CD4-positive, alpha-beta T cell (primary cell): ENCODE results near the gene LDB2. TPM values are rescaled to one million over a fixed set of nuclear protein-coding genes. Genes with fewer than 3 reads are reported as not detected.

Source experiments
- ATAC-seq: fragments of 200-7000 bp; cut with Tn5 transposase; one replicate; pipeline ENCODE4 v1.10.0; 2022; ENCODE audit warnings: mild to moderate bottlenecking; ENCODE audit not compliant: poor library complexity
- CTCF ChIA-PET: fragments of 350-600 bp; sonication (Branson Sonifier 250); formaldehyde crosslinking; loops from one replicate; lab custom pipeline; 2021; ENCODE audit warnings: antibody characterized with exemption, inconsistent platforms; lab: Charles Lee
- POLR2A ChIA-PET: fragments of 350-600 bp; sonication (Branson Sonifier 250); formaldehyde crosslinking; loops from one replicate; lab custom pipeline; 2021; ENCODE audit warnings: antibody characterized with exemption, inconsistent platforms; lab: Charles Lee
- DNase-seq, 14 experiments: peaks; one replicate each; pipeline ENCODE4 v3.0.0-alpha.2; 2013 to 2020; ENCODE audit warnings: mixed read lengths in 2 of 14
- H3K27ac ChIP-seq, 2 donors: one replicate each; pipeline versions ENCODE4 v1.5.1 to v1.7.0; 2013; ENCODE audit warnings: low read length in 2 of 2, low read depth in 1 of 2, mild to moderate bottlenecking in 1 of 2
- H3K27me3 ChIP-seq, 2 experiments: 1 replicate in 1 of 2; 2 replicates in 1 of 2; pipeline versions ENCODE4 v1.6.1 to v1.7.0; 2013; ENCODE audit warnings: low read length in 2 of 2, control low read depth in 1 of 2, mild to moderate bottlenecking in 1 of 2, moderate library complexity in 1 of 2; ENCODE audit not compliant: insufficient read depth in 2 of 2, control insufficient read depth in 1 of 2
- H3K36me3 ChIP-seq: one replicate; pipeline ENCODE4 v1.6.1; 2013; ENCODE audit warnings: low read length, control low read depth; ENCODE audit not compliant: insufficient read depth
- H3K4me1 ChIP-seq: one replicate; pipeline ENCODE4 v1.6.1; 2013; ENCODE audit warnings: low read length, control low read depth; ENCODE audit not compliant: insufficient read depth
- H3K4me3 ChIP-seq: one replicate; pipeline ENCODE4 v1.5.1; 2013; ENCODE audit warnings: mild to moderate bottlenecking, low read length, moderate library complexity
- H3K9me3 ChIP-seq, 2 experiments: 1 replicate in 1 of 2; 2 replicates in 1 of 2; pipeline versions ENCODE4 v1.6.1 to v1.7.0; 2013; ENCODE audit warnings: low read length in 2 of 2, mild to moderate bottlenecking in 2 of 2, control low read depth in 1 of 2, moderate library complexity in 1 of 2; ENCODE audit not compliant: control insufficient read depth in 1 of 2, insufficient read depth in 1 of 2
- H3K27ac Mint-ChIP-seq: one replicate; pipeline ENCODE4 v1.8.0; 2020; ENCODE audit warnings: mixed read lengths
- H3K27me3 Mint-ChIP-seq: one replicate; pipeline ENCODE4 v1.8.0; 2021; ENCODE audit warnings: mixed read lengths
- H3K36me3 Mint-ChIP-seq: one replicate; pipeline ENCODE4 v1.8.0; 2021; ENCODE audit warnings: low read depth, mixed read lengths
- H3K4me1 Mint-ChIP-seq: one replicate; pipeline ENCODE4 v1.8.0; 2021; ENCODE audit warnings: low read depth, mixed read lengths
- H3K4me3 Mint-ChIP-seq: one replicate; pipeline ENCODE4 v1.8.0; 2020; ENCODE audit warnings: mild to moderate bottlenecking, mixed read lengths
- H3K9me3 Mint-ChIP-seq: one replicate; pipeline ENCODE4 v1.8.0; 2020; ENCODE audit warnings: mixed read lengths
- CTCF ChIP-seq: fragments of 200-600 bp; IDR thresholded peaks from one replicate; pipeline ENCODE4 v1.8.0; 2022; ENCODE audit warnings: antibody characterized with exemption, mild to moderate bottlenecking
- intact Hi-C, 2 experiments: fragments of 100-400 bp; cut with DNase I in 1 of 2; cut with micrococcal nuclease in 1 of 2; formaldehyde crosslinking; loops; one replicate each; pipeline versions ENCODE4 v1.15.1 to v1.9.0; 2023 to 2025; cut with DNase I, micrococcal nuclease
- total RNA-seq, 174 experiments: library from RNA in 2 of 174; stranded (reverse) in 2 of 174; gene quantifications; one replicate each; pipeline ENCODE4 v1.2.3 and lab custom pipeline; 2021 to 2026

LDB2 gene
- total RNA-seq, 2 experiments from 2014 or later, result not detected

DNA sequence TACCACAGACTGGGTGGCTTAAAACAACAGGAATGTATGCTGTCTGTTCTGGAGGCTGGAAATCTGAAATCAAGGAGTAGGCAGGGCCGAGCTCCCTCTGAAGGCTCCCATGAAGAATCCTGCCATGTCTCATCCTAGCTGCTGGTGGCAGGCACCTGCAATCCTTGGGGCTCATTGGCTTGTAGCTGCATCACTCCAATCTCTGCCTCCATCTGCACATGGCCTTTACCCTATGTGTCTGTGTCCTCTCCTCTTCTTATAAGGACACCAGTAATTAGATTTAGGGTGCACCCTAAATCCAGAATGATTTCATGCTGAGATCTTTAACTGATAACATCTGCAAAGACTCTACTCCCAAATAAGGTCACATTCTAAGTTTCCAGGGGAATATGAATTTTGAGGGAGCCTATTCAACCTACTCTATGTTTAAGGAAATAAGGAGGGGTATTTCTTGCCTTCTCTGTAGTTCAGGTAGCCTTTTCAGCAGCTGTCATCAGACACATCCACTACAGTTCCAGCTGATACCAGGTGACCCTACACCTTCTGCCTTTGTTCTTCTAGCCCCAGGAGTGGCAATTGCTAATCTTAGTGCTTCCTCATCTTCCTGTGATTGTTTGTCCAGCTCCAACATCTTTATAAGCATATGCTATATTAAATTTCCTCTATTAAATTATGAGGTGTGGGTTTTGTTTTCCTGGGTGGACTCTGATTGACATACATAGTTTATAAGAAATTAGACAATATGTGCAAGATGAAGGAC, 377.1 kb downstream of the LDB2 start:
- intact Hi-C loops, result no loop called here
- Histone ChIP-seq H3K27me3 (no peaks in the 10 kb centered on the region), H3K4me1 (no peaks in the 10 kb centered on the region), H3K36me3 (no peaks in the 10 kb centered on the region), H3K4me3 (no peak overlapping the region), H3K27ac (no peak overlapping the region), H3K9me3 (no peaks in the 10 kb centered on the region)
- DNase-seq (no peak), ATAC-seq (no peak)
- Mint-ChIP-seq H3K4me1 (no peaks in the 10 kb centered on the region), H3K4me3 (no peak overlapping the region), H3K36me3 (no peaks in the 10 kb centered on the region), H3K27me3 (no peaks in the 10 kb centered on the region), H3K27ac (no peak overlapping the region), H3K9me3 (no peaks in the 10 kb centered on the region)
- POLR2A ChIA-PET, result no interaction called here
- no peak for TF ChIP-seq CTCF
- CTCF ChIA-PET, result no interaction called here

DNA sequence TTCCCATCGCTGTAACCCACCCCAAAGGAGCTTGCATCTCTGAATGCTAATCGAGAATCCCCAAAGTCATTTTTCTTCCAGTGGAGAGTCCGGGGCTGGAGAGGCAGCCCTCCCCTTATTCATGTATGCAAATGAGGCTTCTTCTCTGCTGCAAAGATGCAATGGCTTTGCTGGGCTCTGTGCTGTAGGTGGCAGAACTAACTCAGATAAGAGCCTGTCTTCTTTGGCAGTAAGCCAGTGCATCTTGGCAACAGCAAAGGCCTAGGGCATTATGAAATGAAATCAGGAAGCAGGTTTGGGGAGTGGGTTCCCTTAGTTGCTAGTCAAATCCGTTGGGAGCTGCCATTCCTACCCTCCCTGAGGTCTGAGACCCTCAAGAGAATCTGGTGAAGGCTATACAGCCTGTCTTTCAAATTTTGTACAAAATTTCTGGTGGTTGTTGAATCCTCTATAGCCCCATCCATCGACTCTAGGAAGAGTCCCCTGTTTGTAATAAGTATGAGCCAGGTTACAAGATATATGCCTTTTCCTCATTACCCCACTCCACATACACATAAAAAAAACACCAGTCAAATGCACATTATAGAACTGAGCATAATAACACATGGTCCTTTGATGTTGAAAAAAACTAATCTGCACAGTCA, 381.5 kb downstream of the LDB2 start:
- H3K4me1 Mint-ChIP-seq, result no peaks in the 10 kb centered on the region
- H3K27me3 Mint-ChIP-seq, result no peaks in the 10 kb centered on the region
- H3K27ac Mint-ChIP-seq, result no peak overlapping the region
- no peaks in the 10 kb centered on the region for H3K4me1 ChIP-seq
- CTCF ChIA-PET, result no interaction called here
- intact Hi-C loops, result no loop called here
- H3K9me3 Mint-ChIP-seq, result no peaks in the 10 kb centered on the region
- H3K4me3 ChIP-seq, result no peak overlapping the region
- ATAC-seq (no peak), DNase-seq (no peak)
- no peak for TF ChIP-seq CTCF
- no peaks in the 10 kb centered on the region for H3K36me3 Mint-ChIP-seq
- POLR2A ChIA-PET, result no interaction called here
- H3K27me3 ChIP-seq, result no peaks in the 10 kb centered on the region
- no peaks in the 10 kb centered on the region for H3K9me3 ChIP-seq
- no peaks in the 10 kb centered on the region for H3K36me3 ChIP-seq
- no peak overlapping the region for H3K27ac ChIP-seq
- H3K4me3 Mint-ChIP-seq, result no peak overlapping the region

DNA sequence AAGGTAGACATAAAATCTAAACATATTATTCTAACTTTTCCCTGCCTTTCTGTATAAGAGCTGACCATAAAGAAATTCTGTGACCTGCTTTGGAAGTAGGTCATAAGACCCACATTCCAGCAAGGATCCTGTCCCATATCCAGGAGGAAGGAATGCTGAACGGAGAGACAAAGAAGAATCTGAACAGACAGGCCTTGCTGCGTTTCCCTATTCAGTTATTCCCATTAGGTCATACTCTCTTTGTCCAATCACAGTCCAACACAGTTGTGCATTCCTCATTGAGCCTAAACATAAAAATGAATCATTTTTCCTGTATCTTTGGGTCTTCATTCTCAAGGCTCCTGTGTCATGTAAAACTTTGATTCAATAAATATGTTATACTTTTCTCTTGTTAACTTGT, 384.6 kb downstream of the LDB2 start:
- DNase-seq (no peak), ATAC-seq (no peak)
- CTCF ChIA-PET, result no interaction called here
- Histone ChIP-seq H3K27ac (no peak overlapping the region), H3K4me3 (no peak overlapping the region), H3K36me3 (no peaks in the 10 kb centered on the region), H3K9me3 (peaks cover 0 to 4% of the 10 kb centered on the region in 2 experiments), H3K4me1 (no peaks in the 10 kb centered on the region), H3K27me3 (no peaks in the 10 kb centered on the region)
- H3K4me3 Mint-ChIP-seq, result no peak overlapping the region
- peaks cover 6% of the 10 kb centered on the region for H3K9me3 Mint-ChIP-seq
- TF ChIP-seq CTCF, result no peak
- intact Hi-C loops, result no loop called here
- H3K27ac Mint-ChIP-seq, result no peak overlapping the region
- H3K36me3 Mint-ChIP-seq, result no peaks in the 10 kb centered on the region
- H3K27me3 Mint-ChIP-seq, result no peaks in the 10 kb centered on the region
- POLR2A ChIA-PET, result no interaction called here
- H3K4me1 Mint-ChIP-seq, result no peaks in the 10 kb centered on the region
